Smooth muscle cell of the pulmonary artery (primary cell): ENCODE results near the gene SLC22A24. TPM values are rescaled to one million over a fixed set of nuclear protein-coding genes. Genes with fewer than 3 reads are reported as not detected.

Experiments
- total RNA-seq: library from RNA; depleted of rRNA; stranded (reverse); fragments of >200 nt; gene quantifications from 2 replicates; pipeline ENCODE4 v1.2.3, GENCODE V29; 2014

The SLC22A24 gene, protein sequence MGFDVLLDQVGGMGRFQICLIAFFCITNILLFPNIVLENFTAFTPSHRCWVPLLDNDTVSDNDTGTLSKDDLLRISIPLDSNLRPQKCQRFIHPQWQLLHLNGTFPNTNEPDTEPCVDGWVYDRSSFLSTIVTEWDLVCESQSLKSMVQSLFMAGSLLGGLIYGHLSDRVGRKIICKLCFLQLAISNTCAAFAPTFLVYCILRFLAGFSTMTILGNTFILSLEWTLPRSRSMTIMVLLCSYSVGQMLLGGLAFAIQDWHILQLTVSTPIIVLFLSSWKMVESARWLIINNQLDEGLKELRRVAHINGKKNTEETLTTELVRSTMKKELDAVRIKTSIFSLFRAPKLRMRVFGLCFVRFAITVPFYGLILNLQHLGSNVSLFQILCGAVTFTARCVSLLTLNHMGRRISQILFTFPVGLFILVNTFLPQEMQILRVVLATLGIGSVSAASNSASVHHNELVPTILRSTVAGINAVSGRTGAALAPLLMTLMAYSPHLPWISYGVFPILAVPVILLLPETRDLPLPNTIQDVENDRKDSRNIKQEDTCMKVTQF
- not detected in 2 replicates for total RNA-seq

DNA sequence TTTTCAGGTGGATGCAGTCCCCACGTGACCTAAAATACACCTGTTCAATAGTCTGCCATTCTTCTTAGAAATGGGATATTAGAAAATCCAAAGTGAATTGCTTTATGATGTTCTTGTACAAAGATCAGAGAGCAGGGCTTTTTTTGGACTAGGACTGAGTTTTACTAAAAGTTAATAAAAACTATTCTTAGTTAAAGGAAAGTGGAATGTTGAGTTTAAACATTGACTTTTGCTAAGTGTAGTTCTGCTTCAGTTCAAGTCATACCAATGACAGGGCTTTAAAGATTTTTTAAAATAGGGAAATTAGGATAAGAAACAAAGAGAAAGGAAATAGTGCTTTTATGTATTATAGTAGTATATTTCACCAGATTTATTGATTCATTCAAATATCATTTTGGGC, at the start of gene SLC22A24:
Gene SLC22A24 (minus strand): TSS at position 101 of the 400 bp plus-strand sequence. CDS start 442 bp downstream, outside the sequence.

Other genes starting within 250 kb of the SLC22A24 start
- not detected in 2 replicates for gene CHRM1, start 222.9 kb downstream of the SLC22A24 start, total RNA-seq
- gene SLC22A6, start 159.3 kb downstream of the SLC22A24 start, total RNA-seq = not detected in 2 replicates
- not detected in 2 replicates for gene SLC22A8, start 128.4 kb downstream of the SLC22A24 start, total RNA-seq
- gene SLC22A25, start 99.4 kb upstream of the SLC22A24 start, total RNA-seq = not detected in 2 replicates
- not detected in 2 replicates for gene SLC22A9, start 225.6 kb upstream of the SLC22A24 start, total RNA-seq